ENCODE data around the gene NACAD.

The NACAD gene

GRCh38 chr7:45088821-45089340 is at the start of gene NACAD:
NACAD (minus strand) TSS chr7:45088969; CDS start chr7:45088894, 75 bp downstream.
- DNase-seq (ENCODE audit: low read depth in 2 of 2), result no peak

- DNase-seq (ENCODE audit: low read depth in 2 of 2), result peak; percentile 45 to 46
Observed at GRCh38 chr7:45136106-45137060, 47.6 kb upstream of the NACAD start.

- DNase-seq (ENCODE audit: low read depth in 2 of 2), result no peak
Observed at GRCh38 chr7:45133877-45134276, 45.1 kb upstream of the NACAD start.

GRCh38 chr7:45133352-45133751 is 44.6 kb upstream of the NACAD start:
- DNase-seq (ENCODE audit: low read depth in 2 of 2), result no peak

GRCh38 chr7:45132708-45133320 is 44.0 kb upstream of the NACAD start:
- DNase-seq (ENCODE audit: low read depth in 2 of 2), result no peak

GRCh38 chr7:45131891-45132290 is 43.1 kb upstream of the NACAD start:
- DNase-seq (ENCODE audit: low read depth in 2 of 2), result no peak

GRCh38 chr7:45130910-45131309 is 42.1 kb upstream of the NACAD start:
- no peak for DNase-seq (ENCODE audit: low read depth in 2 of 2)

GRCh38 chr7:45129906-45130305 is 41.1 kb upstream of the NACAD start:
- DNase-seq (ENCODE audit: low read depth in 2 of 2), result no peak

GRCh38 chr7:45129181-45129800 is 40.5 kb upstream of the NACAD start:
- DNase-seq (ENCODE audit: low read depth in 2 of 2), result no peak

- DNase-seq (ENCODE audit: low read depth in 2 of 2), result no peak
Observed at GRCh38 chr7:45126920-45127319, 38.2 kb upstream of the NACAD start.

GRCh38 chr7:45126201-45126600 is 37.4 kb upstream of the NACAD start:
- no peak for DNase-seq (ENCODE audit: low read depth in 2 of 2)

- no peak for DNase-seq (ENCODE audit: low read depth in 2 of 2)
Observed at GRCh38 chr7:45125193-45125904, 36.6 kb upstream of the NACAD start.

GRCh38 chr7:45123913-45124710 is 35.3 kb upstream of the NACAD start:
- no peak for DNase-seq (ENCODE audit: low read depth in 2 of 2)

GRCh38 chr7:45122975-45123860 is 34.4 kb upstream of the NACAD start:
- no peak for DNase-seq (ENCODE audit: low read depth in 2 of 2)

GRCh38 chr7:45119550-45119949 is 30.8 kb upstream of the NACAD start:
- DNase-seq (ENCODE audit: low read depth in 2 of 2), result no peak

- no peak for DNase-seq (ENCODE audit: low read depth in 2 of 2)
Observed at GRCh38 chr7:45118889-45119331, 30.1 kb upstream of the NACAD start.

GRCh38 chr7:45118292-45118691 is 29.5 kb upstream of the NACAD start:
- no peak for DNase-seq (ENCODE audit: low read depth in 2 of 2)

GRCh38 chr7:45117582-45117981 is 28.8 kb upstream of the NACAD start:
- DNase-seq (ENCODE audit: low read depth in 2 of 2), result no peak

- DNase-seq (ENCODE audit: low read depth in 2 of 2), result no peak
Observed at GRCh38 chr7:45116048-45116447, 27.3 kb upstream of the NACAD start.

- DNase-seq (ENCODE audit: low read depth in 2 of 2), result no peak
Observed at GRCh38 chr7:45114926-45115325, 26.2 kb upstream of the NACAD start.

Data from stimulated activated CD4-positive, alpha-beta T cell treated with anti-CD3 and anti-CD28 coated beads, Interleukin-4, amount 100 ng/mL, for 48 hours (primary cell).